SK-N-SH (cell line): ENCODE results near the gene CHRM5. TPM values are rescaled to one million over a fixed set of nuclear protein-coding genes. Genes with fewer than 3 reads are reported as not detected.

Experiments
- CTCF ChIA-PET: fragments of 300-600, 350-600 bp; formaldehyde crosslinking; extraction: SDS; loops from one replicate; lab custom pipeline; 2021; lab: Yijun Ruan, JAX
- POLR2A ChIA-PET: fragments of 350-600 bp; sonication (Branson Sonifier 250); formaldehyde crosslinking; extraction: SDS; loops from one replicate; lab custom pipeline; 2020; ENCODE audit warnings: antibody characterized with exemption, inconsistent platforms; lab: Yijun Ruan, JAX
- DNase-seq: peaks from one replicate; pipeline ENCODE4 v3.0.0; 2012
- H2AFZ ChIP-seq: fragments of 200-600 bp; sonication (generic); 2 replicates; pipeline ENCODE4 v1.8.1; 2016; ENCODE audit warnings: antibody characterized with exemption, mild to moderate bottlenecking, low read depth
- H3F3A ChIP-seq: fragments of 200-600 bp; sonication (generic); replicated peaks from 2 replicates; pipeline ENCODE3; 2016; ENCODE audit warnings: antibody characterized with exemption, mild to moderate bottlenecking; ENCODE audit not compliant: insufficient read depth
- H3K27ac ChIP-seq, 2 experiments: fragments of 200-500 bp in 1 of 2; fragments of 200-600 bp in 1 of 2; sonication (Bioruptor generic) in 1 of 2; sonication (generic), shearing (Covaris generic) in 1 of 2; 2 replicates each; pipeline versions ENCODE4 v1.5.1 to v1.6.1; 2014 to 2016; ENCODE audit warnings: low read depth in 2 of 2, inconsistent platforms in 1 of 2, low read length in 1 of 2, mild to moderate bottlenecking in 1 of 2, mixed read lengths in 1 of 2
- H3K27me3 ChIP-seq: fragments of 200-600 bp; sonication (generic), shearing (Covaris generic); 2 replicates; pipeline ENCODE4 v1.6.1; 2016; ENCODE audit warnings: mixed run types; ENCODE audit not compliant: insufficient read depth
- H3K36me3 ChIP-seq, 2 experiments: fragments of 200-500 bp in 1 of 2; fragments of 200-600 bp in 1 of 2; sonication (Bioruptor generic) in 1 of 2; sonication (generic) in 1 of 2; replicated peaks in 1 of 2; 2 replicates each; pipeline versions ENCODE3 to v1.5.1; 2014 to 2016; ENCODE audit warnings: low read length in 1 of 2, mild to moderate bottlenecking in 1 of 2; ENCODE audit not compliant: insufficient read depth in 2 of 2, control insufficient read depth in 1 of 2
- H3K4me1 ChIP-seq, 2 experiments: fragments of 200-500 bp in 1 of 2; fragments of 200-600 bp in 1 of 2; sonication (Bioruptor generic) in 1 of 2; sonication (generic), shearing (Covaris generic) in 1 of 2; 2 replicates each; pipeline versions ENCODE4 v1.5.1 to v1.6.1; 2014 to 2016; ENCODE audit warnings: low read depth in 1 of 2, low read length in 1 of 2, mixed run types in 1 of 2; ENCODE audit not compliant: insufficient read depth in 2 of 2, control insufficient read depth in 1 of 2
- H3K4me2 ChIP-seq: fragments of 200-600 bp; sonication (generic), shearing (Covaris generic); 2 replicates; pipeline ENCODE4 v1.6.1; 2017; ENCODE audit warnings: mixed run types
- H3K4me3 ChIP-seq, 2 experiments: fragments of 200-500 bp in 1 of 2; fragments of 200-600 bp in 1 of 2; sonication (Bioruptor generic) in 1 of 2; sonication (generic), shearing (Covaris generic) in 1 of 2; 2 replicates each; pipeline versions ENCODE4 v1.5.1 to v1.8.1; 2014 to 2016; ENCODE audit warnings: low read depth in 2 of 2, inconsistent platforms in 1 of 2, low read length in 1 of 2, mild to moderate bottlenecking in 1 of 2, mixed read lengths in 1 of 2, moderate library complexity in 1 of 2
- H3K79me2 ChIP-seq: fragments of 200-600 bp; sonication (generic); 2 replicates; pipeline ENCODE4 v1.8.1; 2017; ENCODE audit warnings: mild to moderate bottlenecking; ENCODE audit not compliant: insufficient read depth
- H3K9ac ChIP-seq: fragments of 200-600 bp; sonication (generic); 2 replicates; pipeline ENCODE4 v1.6.1; 2017; ENCODE audit warnings: mixed run types
- H3K9me2 ChIP-seq: fragments of 200-600 bp; sonication (generic); 2 replicates; pipeline ENCODE4 v1.6.1; 2017; ENCODE audit warnings: mixed run types
- H3K9me3 ChIP-seq: fragments of 200-600 bp; sonication (generic); 2 replicates; pipeline ENCODE4 v1.6.1; 2017; ENCODE audit warnings: mixed run types, mild to moderate bottlenecking, moderate library complexity
- H4K20me1 ChIP-seq: fragments of 200-600 bp; sonication (generic); 2 replicates; pipeline ENCODE4 v1.6.1; 2017; ENCODE audit warnings: mild to moderate bottlenecking, mixed run types; ENCODE audit not compliant: insufficient read depth
- CTCF ChIP-seq: fragments of 200-600 bp; sonication (generic); IDR thresholded peaks from 2 replicates; pipeline ENCODE4 v1.6.1; 2017; ENCODE audit warnings: antibody characterized with exemption, mild to moderate bottlenecking, moderate library complexity
- ELF1 ChIP-seq: IDR thresholded peaks from 2 replicates; pipeline ENCODE4 v1.4.0; 2012
- EZH2phosphoT487 ChIP-seq: fragments of 200-600 bp; sonication (generic); IDR thresholded peaks from 2 replicates; pipeline ENCODE4 v1.6.1; 2017; ENCODE audit warnings: low read depth, mixed run types, mild to moderate bottlenecking, antibody characterized with exemption, moderate library complexity, borderline replicate concordance
- IRF3 ChIP-seq: fragments of 150-350 bp; IDR thresholded peaks from 2 replicates; pipeline ENCODE4 v1.6.1; 2016; ENCODE audit warnings: mild to moderate bottlenecking, low read depth, low read length
- JUND ChIP-seq: IDR thresholded peaks from 2 replicates; pipeline ENCODE4 v1.4.0; 2012
- NRF1 ChIP-seq: IDR thresholded peaks from 2 replicates; pipeline ENCODE4 v1.6.1; 2012; ENCODE audit warnings: low read depth, mild to moderate bottlenecking, low read length
- PBX3 ChIP-seq: IDR thresholded peaks from 2 replicates; pipeline ENCODE4; 2012
- TCF12 ChIP-seq: IDR thresholded peaks from 2 replicates; pipeline ENCODE4 v1.4.0; 2012
- USF1 ChIP-seq: IDR thresholded peaks from 2 replicates; pipeline ENCODE4 v1.4.0; 2012; ENCODE audit warnings: low read depth, borderline replicate concordance
- ZBTB33 ChIP-seq: IDR thresholded peaks from 2 replicates; pipeline ENCODE4 v1.4.0; 2012; ENCODE audit warnings: low read depth, borderline replicate concordance
- WGBS: methylation state at CpG from one replicate; pipeline ENCODE4 v1.1.6; 2017; ENCODE audit warnings: low lambda C conversion rate; 5-methylcytosine and 5-hydroxymethylcytosine counted together
- polyA plus RNA-seq, 3 experiments: library from polyadenylated mRNA; depleted of rRNA; stranded (reverse); fragments of >200 nt; gene quantifications; 2 replicates each; pipeline ENCODE4 v1.2.3, GENCODE V29; 2012

Gene CHRM5
- polyA plus RNA-seq, 1 of the 3 experiments (the other 2 are of a cell fraction), result 0.03 TPM

GRCh38 chr15:33985287-33985686 lies 17.0 kb downstream of the CHRM5 start:
- Histone ChIP-seq H3K9ac (0 out of 2 replicates have a peak overlapping the region, but pooled peaks have one; percentile 7), H4K20me1 (no peaks in the 10 kb centered on the region), H3K27me3 (no peaks in the 10 kb centered on the region), H3F3A (no peaks in the 10 kb centered on the region), H3K9me2 (no peaks in the 10 kb centered on the region), H3K4me3 (no peak overlapping the region), H3K4me2 (peak overlapping the region; percentile 29), H3K36me3 (no peaks in the 10 kb centered on the region), H3K4me1 (peaks cover 2 to 5% of the 10 kb centered on the region in 2 experiments; a peak in 2 of 4 replicates), H3K27ac (peak overlapping the region; percentile 18 to 72; a peak in 3 of 4 replicates), H3K79me2 (no peaks in the 10 kb centered on the region), H2AFZ (no peak overlapping the region; the same call in 1 of the 2 replicates), H3K9me3 (no peaks in the 10 kb centered on the region)
- TF ChIP-seq NRF1 (no peak), JUND (0 out of 2 replicates have a peak, but pooled peaks have one; percentile 15)
- no peak for DNase-seq
- WGBS, result 57% methylated on average over 1 of the region's 1 CpG
- CTCF ChIA-PET, result interaction anchor here (0.9 to 1.4 kb wide), 4 partner anchors 16 to 285 kb away, joined by 3 to 4 read pairs (median 3); no protein-coding TSS in a partner anchor
- POLR2A ChIA-PET, result no interaction called here

GRCh38 chr15:33985751-33986150 lies 17.5 kb downstream of the CHRM5 start:
- Histone ChIP-seq H3K4me1 (peaks cover 2 to 5% of the 10 kb centered on the region in 2 experiments; a peak in 2 of 4 replicates), H3K9me3 (no peaks in the 10 kb centered on the region), H2AFZ (no peak overlapping the region; the same call in 1 of the 2 replicates), H3K9ac (no peak overlapping the region), H3K36me3 (no peaks in the 10 kb centered on the region), H3K9me2 (no peaks in the 10 kb centered on the region), H3K79me2 (no peaks in the 10 kb centered on the region), H3K4me2 (peak overlapping the region; percentile 29), H3K27me3 (no peaks in the 10 kb centered on the region), H4K20me1 (no peaks in the 10 kb centered on the region)
- no peak for DNase-seq
- 64% methylated on average over 3 of the region's 3 CpGs for WGBS
- CTCF ChIA-PET, result interaction anchor here (0.9 to 1.4 kb wide), 5 partner anchors 16 to 251 kb away, joined by 3 to 5 read pairs (median 4); no protein-coding TSS in a partner anchor
- TF ChIP-seq IRF3, result no peak
- TF ChIP-seq EZH2phosphoT487, result no peak
- peak; percentile 37; the same call in 1 of the 2 replicates for TF ChIP-seq TCF12
- TF ChIP-seq, all 33 proteins: peak for 1
- POLR2A ChIA-PET, result no interaction called here
- H3K4me3 ChIP-seq, result no peak overlapping the region
- H3F3A ChIP-seq, result no peaks in the 10 kb centered on the region
- H3K27ac ChIP-seq, result peak overlapping the region in 1 of 2 experiments; percentile 72; a peak in 3 of 4 replicates

- no peak overlapping the region for H3K9ac ChIP-seq
- peaks cover 2 to 5% of the 10 kb centered on the region in 2 experiments; a peak in 2 of 4 replicates for H3K4me1 ChIP-seq
- H3K4me3 ChIP-seq, result no peak overlapping the region
- H3F3A ChIP-seq, result no peaks in the 10 kb centered on the region
- 95% methylated on average over 3 of the region's 3 CpGs for WGBS
- ChIA-PET CTCF (no interaction called here), POLR2A (no interaction called here)
- H3K27ac ChIP-seq, result no peak overlapping the region
- no peaks in the 10 kb centered on the region for H4K20me1 ChIP-seq
- no peak overlapping the region for H2AFZ ChIP-seq
- no peaks in the 10 kb centered on the region for H3K9me2 ChIP-seq
- no peaks in the 10 kb centered on the region for H3K79me2 ChIP-seq
- DNase-seq, result no peak
- H3K36me3 ChIP-seq, result peaks cover 0 to 3% of the 10 kb centered on the region in 2 experiments
- no peak overlapping the region for H3K4me2 ChIP-seq
- H3K27me3 ChIP-seq, result no peaks in the 10 kb centered on the region
- H3K9me3 ChIP-seq, result no peaks in the 10 kb centered on the region
- no peak for TF ChIP-seq CTCF
- no peak for TF ChIP-seq ELF1
- TF ChIP-seq USF1, result no peak
- TF ChIP-seq IRF3, result no peak
- no peak for TF ChIP-seq PBX3
- no peak for TF ChIP-seq ZBTB33
Observed at GRCh38 chr15:33987444-33987843, 19.1 kb downstream of the CHRM5 start.
